ENCODE data around the gene CAMTA1. TPM values are rescaled to one million over a fixed set of nuclear protein-coding genes. Genes with fewer than 3 reads are reported as not detected.

Gene CAMTA1
- polyA plus RNA-seq, 1 experiment = 23.1 TPM

DNA sequence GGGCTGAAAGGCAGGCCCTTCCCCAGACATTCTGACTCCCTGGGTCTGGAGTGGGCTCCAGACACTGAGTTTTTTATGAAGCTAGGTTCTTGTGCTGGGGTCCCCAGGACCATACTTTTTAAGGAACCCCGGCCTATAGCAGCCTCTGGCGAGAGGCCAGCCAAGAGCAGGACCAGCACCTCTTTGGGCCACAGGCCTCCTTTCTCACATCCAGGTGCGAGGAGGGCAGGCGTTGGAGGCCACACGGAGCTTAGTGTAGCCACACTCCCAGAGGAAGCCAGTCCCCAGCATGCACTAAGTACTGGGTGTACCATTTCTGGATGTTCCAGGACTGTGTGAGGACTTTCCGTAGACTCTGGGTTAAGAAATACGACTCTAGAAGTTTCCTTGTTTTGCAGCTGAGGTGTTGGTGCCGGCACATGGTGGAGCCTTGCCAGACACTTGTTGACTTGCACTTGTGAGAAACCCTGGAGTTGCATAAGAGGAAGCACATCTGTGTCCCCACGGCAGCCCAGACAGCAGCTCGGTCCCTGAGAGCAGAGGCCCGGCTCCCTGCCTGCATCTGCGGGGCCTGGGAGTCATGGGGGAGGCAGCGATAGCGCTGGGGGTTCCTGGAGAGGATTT, 863.6 kb downstream of the CAMTA1 start:
- ChIA-PET POLR2A (no interaction called here), CTCF (interaction anchor here (0.7 to 3.9 kb wide), 7 partner anchors 19 to 932 kb away, joined by 3 to 49 read pairs (median 6); no protein-coding TSS in a partner anchor)
- H3K36me3 ChIP-seq (ENCODE audit: control insufficient read depth, insufficient read depth, low read length) = no peaks in the 10 kb centered on the region
- no peak overlapping the region for H3K4me3 ChIP-seq (ENCODE audit: low read depth, low read length)
- DNase-seq (ENCODE audit: low read depth) = no peak
- TF ChIP-seq, protein P1, sequence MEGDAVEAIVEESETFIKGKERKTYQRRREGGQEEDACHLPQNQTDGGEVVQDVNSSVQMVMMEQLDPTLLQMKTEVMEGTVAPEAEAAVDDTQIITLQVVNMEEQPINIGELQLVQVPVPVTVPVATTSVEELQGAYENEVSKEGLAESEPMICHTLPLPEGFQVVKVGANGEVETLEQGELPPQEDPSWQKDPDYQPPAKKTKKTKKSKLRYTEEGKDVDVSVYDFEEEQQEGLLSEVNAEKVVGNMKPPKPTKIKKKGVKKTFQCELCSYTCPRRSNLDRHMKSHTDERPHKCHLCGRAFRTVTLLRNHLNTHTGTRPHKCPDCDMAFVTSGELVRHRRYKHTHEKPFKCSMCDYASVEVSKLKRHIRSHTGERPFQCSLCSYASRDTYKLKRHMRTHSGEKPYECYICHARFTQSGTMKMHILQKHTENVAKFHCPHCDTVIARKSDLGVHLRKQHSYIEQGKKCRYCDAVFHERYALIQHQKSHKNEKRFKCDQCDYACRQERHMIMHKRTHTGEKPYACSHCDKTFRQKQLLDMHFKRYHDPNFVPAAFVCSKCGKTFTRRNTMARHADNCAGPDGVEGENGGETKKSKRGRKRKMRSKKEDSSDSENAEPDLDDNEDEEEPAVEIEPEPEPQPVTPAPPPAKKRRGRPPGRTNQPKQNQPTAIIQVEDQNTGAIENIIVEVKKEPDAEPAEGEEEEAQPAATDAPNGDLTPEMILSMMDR (IDR thresholded peaks at IDR 0.05; ENCODE audit: insufficient read depth, low read depth, low read length) = no peak
- peaks cover 2% of the 10 kb centered on the region for H3K27me3 ChIP-seq (ENCODE audit: control insufficient read depth, insufficient read depth, low read length)

DNA sequence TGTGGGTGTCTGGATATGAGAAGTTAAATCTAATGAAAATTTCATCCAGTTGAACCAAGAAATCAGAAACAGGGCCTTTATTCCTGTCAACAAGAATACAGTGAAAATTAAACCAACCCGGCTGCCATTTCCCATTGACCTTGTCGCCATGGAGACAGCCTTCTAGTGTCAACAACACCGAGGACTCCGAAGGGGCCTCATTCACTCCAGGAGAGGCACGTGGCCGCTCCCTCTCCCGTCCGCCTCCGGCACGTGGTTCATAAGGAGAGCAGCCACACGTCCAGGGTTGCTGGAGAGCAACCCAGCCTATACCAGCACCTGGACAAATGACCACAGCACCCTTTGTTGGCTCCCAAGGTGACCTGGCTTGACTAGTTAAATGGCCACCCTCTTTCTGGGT, 865.5 kb downstream of the CAMTA1 start:
- H3K27me3 ChIP-seq (ENCODE audit: control insufficient read depth, insufficient read depth, low read length) = peaks cover 2% of the 10 kb centered on the region
- CTCF ChIA-PET = no interaction called here
- no peaks in the 10 kb centered on the region for H3K36me3 ChIP-seq (ENCODE audit: control insufficient read depth, insufficient read depth, low read length)
- TF ChIP-seq, protein P1 (IDR thresholded peaks at IDR 0.05; ENCODE audit: insufficient read depth, low read depth, low read length) = no peak
- POLR2A ChIA-PET = no interaction called here
- no peak for DNase-seq (ENCODE audit: low read depth)
- no peak overlapping the region for H3K4me3 ChIP-seq (ENCODE audit: low read depth, low read length)

DNA sequence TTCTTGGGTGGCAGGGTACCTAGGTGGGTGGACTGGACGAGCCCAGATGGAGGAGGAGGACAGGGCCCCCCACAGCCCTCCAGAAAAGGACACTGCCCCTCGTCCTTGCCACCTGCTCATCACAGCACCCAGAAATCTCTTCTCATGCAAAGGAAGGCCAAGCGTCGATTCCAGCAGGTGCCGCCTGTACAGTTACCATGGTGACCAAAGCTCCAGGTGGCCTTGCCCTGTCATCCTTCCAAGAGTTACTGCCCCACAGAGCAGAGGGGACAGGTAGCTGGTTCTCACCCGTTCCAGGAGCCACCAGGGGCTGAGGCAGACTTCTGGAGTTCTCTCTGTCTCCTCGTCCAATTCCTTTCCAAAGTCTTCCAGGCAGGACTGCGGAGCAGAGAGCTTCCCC, 865.9 kb downstream of the CAMTA1 start:
- no peak for DNase-seq (ENCODE audit: low read depth)
- TF ChIP-seq, protein P1 (IDR thresholded peaks at IDR 0.05; ENCODE audit: insufficient read depth, low read depth, low read length) = no peak
- ChIA-PET POLR2A (no interaction called here), CTCF (no interaction called here)
- H3K36me3 ChIP-seq (ENCODE audit: control insufficient read depth, insufficient read depth, low read length) = no peaks in the 10 kb centered on the region
- peaks cover 2% of the 10 kb centered on the region for H3K27me3 ChIP-seq (ENCODE audit: control insufficient read depth, insufficient read depth, low read length)
- no peak overlapping the region for H3K4me3 ChIP-seq (ENCODE audit: low read depth, low read length)

DNA sequence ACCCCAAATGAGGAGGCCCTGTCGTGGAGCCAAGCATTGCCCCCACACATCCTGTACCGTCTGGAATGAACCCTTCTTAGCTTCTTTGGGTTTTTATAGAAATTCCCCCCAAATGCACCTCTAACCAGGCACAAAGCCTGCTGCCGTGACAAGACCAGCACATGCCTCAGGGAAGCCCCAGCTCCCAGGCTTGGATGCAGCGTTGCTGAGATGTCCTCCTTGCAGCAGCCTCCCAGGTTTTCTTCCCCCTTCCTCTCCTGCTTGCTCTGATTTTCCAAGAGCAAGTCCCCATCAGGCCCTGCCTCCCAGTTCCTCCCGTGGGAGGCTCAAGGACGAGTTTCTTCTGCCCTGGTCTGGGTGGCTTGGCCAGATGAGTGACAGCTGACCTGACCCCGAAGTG, 866.8 kb downstream of the CAMTA1 start:
- CTCF ChIA-PET = interaction anchor here (0.6 to 2.8 kb wide), 4 partner anchors 16 to 609 kb away, joined by 3 to 14 read pairs (median 5); no protein-coding TSS in a partner anchor

DNA sequence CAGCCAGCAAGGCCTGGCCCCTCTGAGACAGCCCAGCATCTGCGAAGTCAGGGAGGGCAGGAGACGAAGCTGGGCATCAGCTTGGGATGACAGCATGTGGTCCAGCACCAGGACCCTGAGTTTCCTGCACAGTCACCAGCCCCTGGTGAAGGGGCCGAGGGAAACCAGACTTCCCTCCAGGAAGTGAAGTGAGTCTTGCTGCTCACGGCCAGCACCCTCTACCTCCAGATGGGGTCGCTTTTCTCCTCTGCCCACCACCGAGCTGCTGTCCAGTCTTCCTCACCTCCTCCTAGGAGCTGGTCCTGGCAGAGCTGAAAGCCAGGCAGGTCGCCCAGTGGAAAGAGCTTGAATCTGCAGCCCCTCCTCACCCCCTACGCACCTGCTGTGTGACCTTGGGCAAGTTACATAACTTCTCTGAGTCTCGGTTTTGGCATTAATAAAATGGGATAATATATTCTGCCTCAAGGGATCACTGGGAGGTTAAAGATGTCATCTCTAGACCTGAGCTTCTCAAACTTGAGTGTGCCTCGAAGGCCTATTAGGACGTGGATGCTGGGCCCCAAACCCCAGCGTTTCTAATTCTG, 867.4 kb downstream of the CAMTA1 start:
- TF ChIP-seq, protein P1 (IDR thresholded peaks at IDR 0.05; ENCODE audit: insufficient read depth, low read depth, low read length) = no peak
- POLR2A ChIA-PET = no interaction called here
- CTCF ChIA-PET = interaction anchor here (0.8 to 2.8 kb wide), 3 partner anchors 15 to 610 kb away, joined by 3 to 14 read pairs (median 7); no protein-coding TSS in a partner anchor
- Histone ChIP-seq H3K4me3 (ENCODE audit: low read depth, low read length) (no peak overlapping the region), H3K36me3 (ENCODE audit: control insufficient read depth, insufficient read depth, low read length) (no peaks in the 10 kb centered on the region), H3K27me3 (ENCODE audit: control insufficient read depth, insufficient read depth, low read length) (peaks cover 2% of the 10 kb centered on the region)
- no peak for DNase-seq (ENCODE audit: low read depth)

More for the DNA sequence above, 866.8 kb downstream of the CAMTA1 start:
- H3K36me3 ChIP-seq (ENCODE audit: control insufficient read depth, insufficient read depth, low read length) = no peaks in the 10 kb centered on the region
- POLR2A ChIA-PET = no interaction called here
- peaks cover 2% of the 10 kb centered on the region for H3K27me3 ChIP-seq (ENCODE audit: control insufficient read depth, insufficient read depth, low read length)
- no peak for DNase-seq (ENCODE audit: low read depth)
- TF ChIP-seq, protein P1 (IDR thresholded peaks at IDR 0.05; ENCODE audit: insufficient read depth, low read depth, low read length) = no peak
- H3K4me3 ChIP-seq (ENCODE audit: low read depth, low read length) = no peak overlapping the region
